22Rv1 (cell line): Measurements from ENCODE around the gene COPE.
A peak's percentile ranks its signal among the peaks of the same experiment; 100 is the strongest.

Source experiments
- H3K27ac ChIP-seq: fragments of 450-650 bp; 2 replicates; pipeline ENCODE4 v1.5.1; 2017
- CTCF ChIP-seq: fragments of 450-650 bp; IDR thresholded peaks from 2 replicates; pipeline ENCODE4 v1.5.1; 2017; ENCODE audit warnings: mild to moderate bottlenecking
- ZFX ChIP-seq: fragments of 450-650 bp; IDR thresholded peaks from 2 replicates; pipeline ENCODE4 v1.6.1; 2017; ENCODE audit warnings: antibody characterized with exemption, borderline replicate concordance

The COPE gene

GRCh38 chr19:18867199-18867598 lies 52.0 kb downstream of the COPE start:
- no peak for TF ChIP-seq ZFX
- no peak for TF ChIP-seq CTCF
- peak overlapping the region; percentile 37 for H3K27ac ChIP-seq

GRCh38 chr19:18866800-18867123 lies 52.4 kb downstream of the COPE start:
- H3K27ac ChIP-seq, result peak overlapping the region; percentile 37
- TF ChIP-seq ZFX (no peak), CTCF (peak; percentile 58)

GRCh38 chr19:18865973-18866799 lies 53.0 kb downstream of the COPE start:
- H3K27ac ChIP-seq, result peak overlapping the region; percentile 37
- TF ChIP-seq ZFX (no peak), CTCF (peak; percentile 99)

- TF ChIP-seq ZFX (no peak), CTCF (no peak)
- peak overlapping the region; percentile 37; the same call in 1 of the 2 replicates for H3K27ac ChIP-seq
Measured at GRCh38 chr19:18865106-18865972, 53.8 kb downstream of the COPE start.

- no peak overlapping the region for H3K27ac ChIP-seq
Measured at GRCh38 chr19:18863843-18864362, 55.3 kb downstream of the COPE start.

GRCh38 chr19:18862976-18863842 lies 56.0 kb downstream of the COPE start:
- TF ChIP-seq ZFX, result no peak
- no peak for TF ChIP-seq CTCF
- H3K27ac ChIP-seq, result no peak overlapping the region

More at GRCh38 chr19:18863843-18864362, 55.3 kb downstream of the COPE start:
- no peak for TF ChIP-seq CTCF
- no peak for TF ChIP-seq ZFX
